Mucosa of rectum (tissue), 2 donors: ENCODE results near the gene ATRNL1.

Experiments
- H3K27ac ChIP-seq, 2 donors: one replicate each; pipeline ENCODE4 v1.7.0; 2013; ENCODE audit warnings: inconsistent platforms in 2 of 2, low read depth in 2 of 2, low read length in 2 of 2
- H3K27me3 ChIP-seq, 2 donors: one replicate each; pipeline ENCODE4 v1.7.0; 2013; ENCODE audit warnings: low read length in 2 of 2; ENCODE audit not compliant: control insufficient read depth in 2 of 2, insufficient read depth in 2 of 2
- H3K36me3 ChIP-seq, 2 donors: one replicate each; pipeline ENCODE4 v1.7.0; 2013; ENCODE audit warnings: low read length in 2 of 2; ENCODE audit not compliant: control insufficient read depth in 2 of 2, insufficient read depth in 2 of 2
- H3K4me1 ChIP-seq, 2 donors: one replicate each; pipeline ENCODE4 v1.7.0; 2013; ENCODE audit warnings: low read length in 2 of 2, mild to moderate bottlenecking in 1 of 2; ENCODE audit not compliant: control insufficient read depth in 2 of 2, insufficient read depth in 2 of 2
- H3K4me3 ChIP-seq, 2 donors: one replicate each; pipeline ENCODE4 v1.7.0; 2013; ENCODE audit warnings: low read length in 2 of 2
- H3K9ac ChIP-seq, 2 donors: one replicate each; pipeline ENCODE4 v1.7.0; 2013; ENCODE audit warnings: low read length in 2 of 2, low read depth in 1 of 2, mild to moderate bottlenecking in 1 of 2
- H3K9me3 ChIP-seq, 2 donors: one replicate each; pipeline ENCODE4 v1.7.0; 2013; ENCODE audit warnings: low read length in 2 of 2; ENCODE audit not compliant: control insufficient read depth in 2 of 2
- donor health status: healthy.
- donor health status: Normal muscosa, but diverticular disease.

ATRNL1 gene

GRCh38 chr10:115118346-115118745 lies 25.2 kb downstream of the ATRNL1 start:
- H3K4me1 ChIP-seq = no peaks in the 10 kb centered on the region
- H3K27ac ChIP-seq = no peak overlapping the region
- no peak overlapping the region for H3K4me3 ChIP-seq
- no peaks in the 10 kb centered on the region for H3K27me3 ChIP-seq
- H3K9ac ChIP-seq = no peak overlapping the region
- H3K36me3 ChIP-seq = no peaks in the 10 kb centered on the region
- H3K9me3 ChIP-seq = no peaks in the 10 kb centered on the region

- H3K9me3 ChIP-seq = no peaks in the 10 kb centered on the region
- no peak overlapping the region for H3K27ac ChIP-seq
- H3K9ac ChIP-seq = no peak overlapping the region
- no peaks in the 10 kb centered on the region for H3K36me3 ChIP-seq
- no peaks in the 10 kb centered on the region for H3K4me1 ChIP-seq
- no peaks in the 10 kb centered on the region for H3K27me3 ChIP-seq
- no peak overlapping the region for H3K4me3 ChIP-seq
These were observed 32.3 kb downstream of the ATRNL1 start for GRCh38 chr10:115125505-115125904.

- H3K9ac ChIP-seq = no peak overlapping the region
- no peaks in the 10 kb centered on the region for H3K36me3 ChIP-seq
- H3K27ac ChIP-seq = no peak overlapping the region
- H3K27me3 ChIP-seq = no peaks in the 10 kb centered on the region
- H3K9me3 ChIP-seq = no peaks in the 10 kb centered on the region
- H3K4me1 ChIP-seq = no peaks in the 10 kb centered on the region
- no peak overlapping the region for H3K4me3 ChIP-seq
These were observed 36.6 kb downstream of the ATRNL1 start for GRCh38 chr10:115129752-115130151.

GRCh38 chr10:115136616-115137015 lies 43.5 kb downstream of the ATRNL1 start:
- Histone ChIP-seq H3K36me3 (no peaks in the 10 kb centered on the region), H3K4me3 (no peak overlapping the region), H3K4me1 (no peaks in the 10 kb centered on the region), H3K9me3 (no peaks in the 10 kb centered on the region), H3K9ac (no peak overlapping the region), H3K27me3 (no peaks in the 10 kb centered on the region), H3K27ac (no peak overlapping the region)

DNA sequence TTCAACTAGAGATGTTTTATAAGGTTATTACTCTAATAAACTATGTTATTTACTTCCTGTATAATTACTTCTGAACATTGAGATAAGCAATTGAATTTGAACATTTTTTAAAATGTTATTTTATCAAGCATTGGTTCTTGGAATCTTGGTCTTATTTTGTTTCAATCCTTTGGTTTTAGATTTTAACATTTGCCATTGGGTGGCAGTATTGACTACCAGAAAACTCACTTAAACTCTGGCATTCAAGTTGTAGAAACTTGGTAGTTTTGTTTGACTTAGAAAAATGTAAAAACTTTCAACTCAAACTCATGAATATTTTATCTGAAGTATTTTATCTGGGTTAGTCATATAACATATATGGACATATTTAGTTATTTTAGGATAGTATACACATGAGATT lies 48.1 kb downstream of the ATRNL1 start:
- no peaks in the 10 kb centered on the region for H3K27me3 ChIP-seq
- no peaks in the 10 kb centered on the region for H3K9me3 ChIP-seq
- no peak overlapping the region for H3K4me3 ChIP-seq
- H3K9ac ChIP-seq = no peak overlapping the region
- H3K4me1 ChIP-seq = no peaks in the 10 kb centered on the region
- H3K27ac ChIP-seq = no peak overlapping the region
- no peaks in the 10 kb centered on the region for H3K36me3 ChIP-seq

- Histone ChIP-seq H3K36me3 (no peaks in the 10 kb centered on the region), H3K9ac (no peak overlapping the region), H3K27ac (no peak overlapping the region), H3K27me3 (no peaks in the 10 kb centered on the region), H3K9me3 (no peaks in the 10 kb centered on the region), H3K4me3 (no peak overlapping the region), H3K4me1 (no peaks in the 10 kb centered on the region)
These were observed 64.2 kb downstream of the ATRNL1 start for GRCh38 chr10:115157357-115157756.

GRCh38 chr10:115163129-115163528 lies 70.0 kb downstream of the ATRNL1 start:
- Histone ChIP-seq H3K27ac (no peak overlapping the region), H3K9me3 (no peaks in the 10 kb centered on the region), H3K4me1 (no peaks in the 10 kb centered on the region), H3K9ac (no peak overlapping the region), H3K4me3 (no peak overlapping the region), H3K27me3 (no peaks in the 10 kb centered on the region), H3K36me3 (no peaks in the 10 kb centered on the region)

GRCh38 chr10:115164220-115164619 lies 71.1 kb downstream of the ATRNL1 start:
- Histone ChIP-seq H3K4me1 (no peaks in the 10 kb centered on the region), H3K9ac (no peak overlapping the region), H3K36me3 (no peaks in the 10 kb centered on the region), H3K9me3 (no peaks in the 10 kb centered on the region), H3K27ac (no peak overlapping the region), H3K27me3 (no peaks in the 10 kb centered on the region), H3K4me3 (no peak overlapping the region)

DNA sequence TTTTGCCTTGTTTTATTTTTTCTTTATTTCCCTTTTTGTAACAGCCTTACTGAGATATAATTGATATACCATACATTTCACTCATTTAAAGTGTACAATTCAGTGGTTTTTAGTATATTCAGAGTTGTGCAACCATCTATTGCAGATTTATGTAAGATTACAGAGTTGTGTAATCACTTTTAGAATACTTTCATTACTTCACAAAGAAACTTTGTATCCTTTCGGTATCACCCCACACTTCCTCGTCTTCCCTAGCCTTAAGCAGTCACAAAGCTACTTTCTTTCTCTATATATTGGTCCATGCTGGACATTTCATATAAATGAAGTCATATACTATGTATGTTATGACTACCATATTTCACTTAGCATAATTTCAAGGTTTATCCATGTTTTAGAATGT lies 74.6 kb downstream of the ATRNL1 start:
- Histone ChIP-seq H3K4me1 (no peaks in the 10 kb centered on the region), H3K36me3 (no peaks in the 10 kb centered on the region), H3K9ac (no peak overlapping the region), H3K4me3 (no peak overlapping the region), H3K9me3 (no peaks in the 10 kb centered on the region), H3K27ac (no peak overlapping the region), H3K27me3 (no peaks in the 10 kb centered on the region)

- no peaks in the 10 kb centered on the region for H3K4me1 ChIP-seq
- H3K9me3 ChIP-seq = no peaks in the 10 kb centered on the region
- H3K36me3 ChIP-seq = no peaks in the 10 kb centered on the region
- no peak overlapping the region for H3K27ac ChIP-seq
- H3K9ac ChIP-seq = no peak overlapping the region
- H3K4me3 ChIP-seq = no peak overlapping the region
- H3K27me3 ChIP-seq = no peaks in the 10 kb centered on the region
These were observed 78.3 kb downstream of the ATRNL1 start for GRCh38 chr10:115171392-115171960.

GRCh38 chr10:115173915-115174443 lies 80.8 kb downstream of the ATRNL1 start:
- H3K9ac ChIP-seq = no peak overlapping the region
- no peak overlapping the region for H3K27ac ChIP-seq
- no peak overlapping the region for H3K4me3 ChIP-seq
- no peaks in the 10 kb centered on the region for H3K27me3 ChIP-seq
- no peaks in the 10 kb centered on the region for H3K9me3 ChIP-seq
- H3K36me3 ChIP-seq = no peaks in the 10 kb centered on the region
- no peaks in the 10 kb centered on the region for H3K4me1 ChIP-seq
